Fibroblast of lung (primary cell): ENCODE results near the gene PAX3. TPM values are rescaled to one million over a fixed set of nuclear protein-coding genes. Genes with fewer than 3 reads are reported as not detected.
A peak's percentile ranks its signal among the peaks of the same experiment; 100 is the strongest.

Experiments used
- DNase-seq, 2 donors: peaks; one replicate each; pipeline versions ENCODE4 v3.0.0 to v3.0.0-alpha.2; 2010; ENCODE audit warnings: low read depth in 2 of 2
- H2AFZ ChIP-seq: 2 replicates; pipeline ENCODE4 v1.5.1; 2012; ENCODE audit warnings: low read length, control low read depth, inconsistent platforms
- H3K27ac ChIP-seq: 2 replicates; pipeline ENCODE4 v1.5.1; 2011; ENCODE audit warnings: low read length, control low read depth; ENCODE audit not compliant: insufficient read depth
- H3K27me3 ChIP-seq: 2 replicates; pipeline ENCODE4 v1.5.1; 2011; ENCODE audit warnings: mild to moderate bottlenecking, low read length; ENCODE audit not compliant: control insufficient read depth, insufficient read depth
- H3K36me3 ChIP-seq: 2 replicates; pipeline ENCODE4 v1.5.1; 2011; ENCODE audit warnings: low read length; ENCODE audit not compliant: control insufficient read depth, insufficient read depth
- H3K4me1 ChIP-seq: 2 replicates; pipeline ENCODE4 v1.5.1; 2011; ENCODE audit warnings: low read length; ENCODE audit not compliant: control insufficient read depth, insufficient read depth; ENCODE audit errors: extremely low read depth
- H3K4me2 ChIP-seq: 2 replicates; pipeline ENCODE4 v1.5.1; 2011; ENCODE audit warnings: low read length, control low read depth; ENCODE audit not compliant: insufficient read depth; ENCODE audit errors: extremely low read depth
- H3K4me3 ChIP-seq, 4 experiments: fragments of 200-600 bp in 1 of 4; sonication (generic) in 1 of 4; replicated peaks in 1 of 4; 2 replicates each; pipeline ENCODE4 v1.5.1; 2011 to 2016; ENCODE audit warnings: low read length in 4 of 4, low read depth in 3 of 4, mild to moderate bottlenecking in 3 of 4, control low read depth in 2 of 4, inconsistent platforms in 1 of 4, mixed read lengths in 1 of 4; ENCODE audit not compliant: insufficient read depth in 1 of 4; ENCODE audit errors: control extremely low read depth in 1 of 4
- H3K79me2 ChIP-seq: 2 replicates; pipeline ENCODE4 v1.5.1; 2012; ENCODE audit warnings: mild to moderate bottlenecking, low read length, inconsistent platforms; ENCODE audit not compliant: control insufficient read depth, insufficient read depth
- H3K9ac ChIP-seq: 2 replicates; pipeline ENCODE4 v1.5.1; 2011; ENCODE audit warnings: mild to moderate bottlenecking, low read length, control low read depth; ENCODE audit not compliant: insufficient read depth
- H3K9me3 ChIP-seq: 2 replicates; pipeline ENCODE4 v1.5.1; 2012; ENCODE audit warnings: low read depth, low read length; ENCODE audit not compliant: control insufficient read depth, insufficient read depth
- H4K20me1 ChIP-seq: 2 replicates; pipeline ENCODE4 v1.5.1; 2011; ENCODE audit warnings: low read length; ENCODE audit not compliant: control insufficient read depth, insufficient read depth; ENCODE audit errors: extremely low read depth
- CTCF ChIP-seq, 2 donors: IDR thresholded peaks in 1 of 2; conservative IDR thresholded peaks in 1 of 2; 1 replicate in 1 of 2; 2 replicates in 1 of 2; pipeline ENCODE4 v1.5.1; 2011 to 2012; ENCODE audit warnings: low read length in 2 of 2, control low read depth in 1 of 2, inconsistent platforms in 1 of 2, low read depth in 1 of 2, mild to moderate bottlenecking in 1 of 2
- EZH2 ChIP-seq: IDR thresholded peaks from 2 replicates; pipeline ENCODE4 v1.5.1; 2012; ENCODE audit warnings: low read length, control low read depth, mild to moderate bottlenecking; ENCODE audit errors: missing control alignments
- polyA plus RNA-seq, 2 donors: library from polyadenylated mRNA; depleted of rRNA in 1 of 2; stranded (reverse) in 1 of 2; unstranded in 1 of 2; fragments of >200 nt; gene quantifications; 2 replicates each; pipeline ENCODE4 v1.2.1, GENCODE V29; 2011 to 2012; ENCODE audit warnings: missing spikeins in 1 of 2
- total RNA-seq: library from RNA; depleted of rRNA; stranded (reverse); fragments of >200 nt; gene quantifications from 2 replicates; pipeline ENCODE4 v1.2.1, GENCODE V29; 2014

Gene PAX3
- total and polyA plus RNA-seq, 2 donors (not counting 1 experiment from before 2014, with no cell fraction given): not detected

GRCh38 chr2:222322236-222322635 lies 23.4 kb upstream of the PAX3 start:
- no peak overlapping the region for H3K27ac ChIP-seq
- H3K4me3 ChIP-seq: no peak overlapping the region
- no peaks in the 10 kb centered on the region for H3K36me3 ChIP-seq
- H3K79me2 ChIP-seq: no peaks in the 10 kb centered on the region
- TF ChIP-seq EZH2 (no peak), CTCF (conservative IDR thresholded peaks at IDR 0.05 in 1 of 2, IDR thresholded peaks at IDR 0.05 in 1 of 2; ENCODE audit: low read depth in 1 of 2, low read length in 2 of 2) (no peak)
- H3K27me3 ChIP-seq: peaks cover 19% of the 10 kb centered on the region
- no peak overlapping the region for H3K9ac ChIP-seq
- H3K4me2 ChIP-seq: no peak overlapping the region
- H2AFZ ChIP-seq: no peak overlapping the region
- H4K20me1 ChIP-seq: no peaks in the 10 kb centered on the region
- no peak for DNase-seq
- H3K4me1 ChIP-seq: no peaks in the 10 kb centered on the region
- no peaks in the 10 kb centered on the region for H3K9me3 ChIP-seq

- peak overlapping the region; percentile 44 for H3K4me2 ChIP-seq
- no peaks in the 10 kb centered on the region for H3K4me1 ChIP-seq
- H2AFZ ChIP-seq: no peak overlapping the region
- H3K9me3 ChIP-seq: no peaks in the 10 kb centered on the region
- H3K79me2 ChIP-seq: no peaks in the 10 kb centered on the region
- no peaks in the 10 kb centered on the region for H3K36me3 ChIP-seq
- peak overlapping the region in 2 of 4 experiments; percentile 33 to 40 for H3K4me3 ChIP-seq
- no peak for TF ChIP-seq EZH2
- TF ChIP-seq CTCF (conservative IDR thresholded peaks at IDR 0.05 in 1 of 2, IDR thresholded peaks at IDR 0.05 in 1 of 2; ENCODE audit: low read depth in 1 of 2, low read length in 2 of 2): no peak
- no peaks in the 10 kb centered on the region for H4K20me1 ChIP-seq
- no peak overlapping the region for H3K27ac ChIP-seq
- H3K9ac ChIP-seq: no peak overlapping the region
- DNase-seq: peak in 1 of 2 donors; percentile 20
- peaks cover 19% of the 10 kb centered on the region for H3K27me3 ChIP-seq
Measured at GRCh38 chr2:222320436-222321395, 21.9 kb upstream of the PAX3 start.

GRCh38 chr2:222319586-222320435 lies 21.0 kb upstream of the PAX3 start:
- Histone ChIP-seq H3K4me3 (peak overlapping the region in 2 of 4 experiments; percentile 33 to 40), H3K79me2 (no peaks in the 10 kb centered on the region), H4K20me1 (no peaks in the 10 kb centered on the region), H3K27ac (no peak overlapping the region), H3K27me3 (peaks cover 23% of the 10 kb centered on the region), H3K36me3 (no peaks in the 10 kb centered on the region), H3K9me3 (no peaks in the 10 kb centered on the region), H3K4me1 (no peaks in the 10 kb centered on the region), H2AFZ (no peak overlapping the region), H3K9ac (no peak overlapping the region), H3K4me2 (no peak overlapping the region)
- TF ChIP-seq EZH2 (peak; percentile 77), CTCF (conservative IDR thresholded peaks at IDR 0.05 in 1 of 2, IDR thresholded peaks at IDR 0.05 in 1 of 2; ENCODE audit: low read depth in 1 of 2, low read length in 2 of 2) (no peak)
- peak in 1 of 2 donors; percentile 26 for DNase-seq
